Loucy (cell line): ENCODE results near the gene ACACB.

Experiments
- H2AFZ ChIP-seq: fragments of 200-600 bp; sonication (generic); 2 replicates; pipeline ENCODE4 v1.6.0; 2016; ENCODE audit warnings: antibody characterized with exemption, mild to moderate bottlenecking, low read length, moderate library complexity
- H3F3A ChIP-seq: fragments of 200-600 bp; 2 replicates; pipeline ENCODE4 v1.6.0; 2016; ENCODE audit warnings: antibody characterized with exemption, low read depth, mild to moderate bottlenecking
- H3K27me3 ChIP-seq: fragments of 200-600 bp; sonication (generic); 2 replicates; pipeline ENCODE4 v1.6.1; 2014; ENCODE audit warnings: low read length, mild to moderate bottlenecking; ENCODE audit not compliant: insufficient read depth, poor library complexity, severe bottlenecking
- H3K36me3 ChIP-seq: fragments of 200-600 bp; sonication (generic); 2 replicates; pipeline ENCODE4 v1.6.1; 2016; ENCODE audit warnings: low read length; ENCODE audit not compliant: insufficient read depth
- H3K4me1 ChIP-seq: fragments of 200-600 bp; sonication (generic); 2 replicates; pipeline ENCODE4 v1.5.1; 2014; ENCODE audit warnings: low read length, mild to moderate bottlenecking; ENCODE audit not compliant: insufficient read depth, poor library complexity, severe bottlenecking
- H3K4me2 ChIP-seq: fragments of 200-600 bp; sonication (generic); 2 replicates; pipeline ENCODE4 v1.6.0; 2014; ENCODE audit warnings: antibody characterized with exemption, low read length, low read depth, mild to moderate bottlenecking; ENCODE audit not compliant: poor library complexity, severe bottlenecking
- H3K4me3 ChIP-seq: fragments of 200-600 bp; sonication (generic); 2 replicates; pipeline ENCODE4 v1.5.1; 2014; ENCODE audit warnings: low read length, mild to moderate bottlenecking, mixed read lengths; ENCODE audit not compliant: poor library complexity, severe bottlenecking
- H3K79me2 ChIP-seq: fragments of 200-600 bp; sonication (generic); 2 replicates; pipeline ENCODE4 v1.6.1; 2014; ENCODE audit warnings: low read length; ENCODE audit not compliant: insufficient read depth
- H3K9ac ChIP-seq: fragments of 200-600 bp; sonication (generic); 2 replicates; pipeline ENCODE4 v1.6.0; 2014; ENCODE audit warnings: mild to moderate bottlenecking, low read depth, low read length, moderate library complexity; ENCODE audit not compliant: poor library complexity, severe bottlenecking
- H3K9me2 ChIP-seq: fragments of 200-600 bp; sonication (generic); replicated peaks from 2 replicates; pipeline ENCODE4 v1.6.1; 2016; ENCODE audit warnings: low read depth, low read length, mixed read lengths
- H3K9me3 ChIP-seq: fragments of 200-600 bp; sonication (generic); 2 replicates; pipeline ENCODE4 v1.6.1; 2014; ENCODE audit warnings: mild to moderate bottlenecking, antibody characterized with exemption, low read length, low read depth; ENCODE audit not compliant: insufficient read depth
- H4K20me1 ChIP-seq: fragments of 200-600 bp; sonication (generic); 2 replicates; pipeline ENCODE4 v1.6.0; 2014; ENCODE audit warnings: antibody characterized with exemption, low read length, mild to moderate bottlenecking; ENCODE audit not compliant: insufficient read depth, poor library complexity, severe bottlenecking
- CTCF ChIP-seq: fragments of 200-600 bp; sonication (generic); conservative IDR thresholded peaks from 2 replicates; pipeline ENCODE4 v1.5.1; 2014; ENCODE audit warnings: mild to moderate bottlenecking, antibody characterized with exemption, low read length
- EZH2phosphoT487 ChIP-seq: fragments of 200-600 bp; IDR thresholded peaks from 2 replicates; pipeline ENCODE4 v1.6.1; 2018; ENCODE audit warnings: antibody characterized with exemption, mild to moderate bottlenecking, moderate library complexity, borderline replicate concordance

The ACACB gene

GRCh38 chr12:109299849-109300248 is 183.5 kb downstream of the ACACB start:
- no peaks in the 10 kb centered on the region for H3F3A ChIP-seq
- no peak for TF ChIP-seq EZH2phosphoT487
- no peak for TF ChIP-seq CTCF
- no peaks in the 10 kb centered on the region for H4K20me1 ChIP-seq
- no peak overlapping the region for H3K4me3 ChIP-seq
- H3K9me3 ChIP-seq: no peaks in the 10 kb centered on the region
- peaks cover 20% of the 10 kb centered on the region for H3K4me1 ChIP-seq
- H3K79me2 ChIP-seq: no peaks in the 10 kb centered on the region
- no peaks in the 10 kb centered on the region for H3K9me2 ChIP-seq
- H2AFZ ChIP-seq: no peak overlapping the region
- no peaks in the 10 kb centered on the region for H3K27me3 ChIP-seq
- H3K36me3 ChIP-seq: no peaks in the 10 kb centered on the region
- no peak overlapping the region for H3K9ac ChIP-seq
- H3K4me2 ChIP-seq: no peak overlapping the region

- no peak overlapping the region for H2AFZ ChIP-seq
Observed at GRCh38 chr12:109301643-109302168, 185.3 kb downstream of the ACACB start.

GRCh38 chr12:109302358-109302757 is 186.0 kb downstream of the ACACB start:
- TF ChIP-seq EZH2phosphoT487: no peak
- peak; percentile 58 for TF ChIP-seq CTCF
- Histone ChIP-seq H2AFZ (no peak overlapping the region), H3K4me3 (no peak overlapping the region)

More at GRCh38 chr12:109301643-109302168, 185.3 kb downstream of the ACACB start:
- Histone ChIP-seq H4K20me1 (no peaks in the 10 kb centered on the region), H3F3A (no peaks in the 10 kb centered on the region), H3K9me2 (no peaks in the 10 kb centered on the region), H3K36me3 (no peaks in the 10 kb centered on the region), H3K27me3 (no peaks in the 10 kb centered on the region), H3K79me2 (no peaks in the 10 kb centered on the region), H3K4me2 (no peak overlapping the region), H3K9ac (no peak overlapping the region), H3K4me1 (peaks cover 34% of the 10 kb centered on the region), H3K9me3 (no peaks in the 10 kb centered on the region), H3K4me3 (no peak overlapping the region)
- TF ChIP-seq EZH2phosphoT487: no peak
- no peak for TF ChIP-seq CTCF

More at GRCh38 chr12:109302358-109302757, 186.0 kb downstream of the ACACB start:
- no peaks in the 10 kb centered on the region for H3K36me3 ChIP-seq
- no peaks in the 10 kb centered on the region for H3K79me2 ChIP-seq
- no peak overlapping the region for H3K9ac ChIP-seq
- H4K20me1 ChIP-seq: no peaks in the 10 kb centered on the region
- no peak overlapping the region for H3K4me2 ChIP-seq
- no peaks in the 10 kb centered on the region for H3K9me2 ChIP-seq
- H3K4me1 ChIP-seq: peaks cover 40% of the 10 kb centered on the region
- no peaks in the 10 kb centered on the region for H3K27me3 ChIP-seq
- H3F3A ChIP-seq: no peaks in the 10 kb centered on the region
- no peaks in the 10 kb centered on the region for H3K9me3 ChIP-seq
